ENCODE measurements around the gene HDAC4.

- TF ChIP-seq CREB1 (CRISPR knock-in tag; IDR thresholded peaks at IDR 0.05; ENCODE audit: low read depth) = no peak
- no peak for TF ChIP-seq EZH2 (IDR thresholded peaks at IDR 0.05; ENCODE audit: low read depth, unreplicated experiment)
- TF ChIP-seq CTCF (conservative IDR thresholded peaks at IDR 0.05; ENCODE audit: low read depth in 2 of 2) = no peak
- no peak for TF ChIP-seq ZNF114 (CRISPR knock-in tag; IDR thresholded peaks at IDR 0.05)
- TF ChIP-seq POLR2AphosphoS5 (IDR thresholded peaks at IDR 0.05; ENCODE audit: low read depth) = no peak
- no peak for TF ChIP-seq EZH2phosphoT487 (IDR thresholded peaks at IDR 0.05; ENCODE audit: unreplicated experiment)
- TF ChIP-seq NANOG (IDR thresholded peaks at IDR 0.05; ENCODE audit: borderline replicate concordance) = no peak
- no peak for TF ChIP-seq REST (IDR thresholded peaks at IDR 0.05; ENCODE audit: unreplicated experiment)
- no peak for TF ChIP-seq STAT1 (IDR thresholded peaks at IDR 0.05; ENCODE audit: unreplicated experiment)
- no peak for TF ChIP-seq ETS1 (IDR thresholded peaks at IDR 0.05)
- TF ChIP-seq ZNF331 (CRISPR knock-in tag; IDR thresholded peaks at IDR 0.05; ENCODE audit: low read depth) = no peak
These were observed 137.6 kb downstream of the HDAC4 start for GRCh38 chr2:239263231-239263630.

Measured in GM23338 (cell line).